Erythroblast (primary cell): ENCODE measurements around the gene KIRREL1.

Experiments
- GATA1 ChIP-seq: IDR thresholded peaks from 2 replicates; pipeline ENCODE4 v1.6.1; 2011; ENCODE audit warnings: low read depth, mild to moderate bottlenecking, control low read depth, low read length, moderate library complexity
- POLR2A ChIP-seq: IDR thresholded peaks from 2 replicates; pipeline ENCODE4 v1.6.1; 2011; ENCODE audit warnings: mild to moderate bottlenecking, low read length

DNA sequence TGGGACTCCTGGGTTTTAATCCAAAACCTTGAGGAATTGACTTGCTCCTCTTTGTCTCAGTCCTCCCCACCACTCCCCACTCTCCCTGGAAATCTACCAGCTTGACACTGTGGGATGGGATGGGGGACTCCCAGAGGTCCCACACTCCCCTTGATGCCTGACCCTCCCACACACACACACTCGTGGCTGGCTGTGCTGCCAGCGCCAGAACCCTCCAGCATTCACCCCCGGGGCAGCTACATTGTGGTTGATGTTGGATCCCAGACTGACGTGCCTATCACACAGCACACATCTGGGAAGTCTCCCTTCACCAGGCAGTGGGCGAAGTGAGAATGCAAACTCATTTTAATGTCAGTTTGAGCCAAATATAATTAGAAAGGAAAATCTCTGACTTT is 10.0 kb downstream of the KIRREL1 start:
- TF ChIP-seq POLR2A: no peak
- no peak for TF ChIP-seq GATA1
